Measurements from ENCODE around the gene NFIA. TPM values are rescaled to one million over a fixed set of nuclear protein-coding genes. Genes with fewer than 3 reads are reported as not detected.

NFIA gene
- total and polyA plus RNA-seq, 9 of the 15 experiments (the other 6 are each of a cell fraction or from before 2014, with no cell fraction given) = 5.3 to 24.9 (median 9.8) TPM

- TF ChIP-seq CHD4 (IDR thresholded peaks at IDR 0.05; ENCODE audit: insufficient read depth, insufficient replicate concordance, low read depth, low read length, poor library complexity, severe bottlenecking) = no peak
- TF ChIP-seq, protein P1, sequence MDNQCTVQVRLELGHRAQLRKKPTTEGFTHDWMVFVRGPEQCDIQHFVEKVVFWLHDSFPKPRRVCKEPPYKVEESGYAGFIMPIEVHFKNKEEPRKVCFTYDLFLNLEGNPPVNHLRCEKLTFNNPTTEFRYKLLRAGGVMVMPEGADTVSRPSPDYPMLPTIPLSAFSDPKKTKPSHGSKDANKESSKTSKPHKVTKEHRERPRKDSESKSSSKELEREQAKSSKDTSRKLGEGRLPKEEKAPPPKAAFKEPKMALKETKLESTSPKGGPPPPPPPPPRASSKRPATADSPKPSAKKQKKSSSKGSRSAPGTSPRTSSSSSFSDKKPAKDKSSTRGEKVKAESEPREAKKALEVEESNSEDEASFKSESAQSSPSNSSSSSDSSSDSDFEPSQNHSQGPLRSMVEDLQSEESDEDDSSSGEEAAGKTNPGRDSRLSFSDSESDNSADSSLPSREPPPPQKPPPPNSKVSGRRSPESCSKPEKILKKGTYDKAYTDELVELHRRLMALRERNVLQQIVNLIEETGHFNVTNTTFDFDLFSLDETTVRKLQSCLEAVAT (IDR thresholded peaks at IDR 0.05) = peak; percentile 39 to 64; a peak in 1 of 4 replicates
- no peak for TF ChIP-seq MITF (IDR thresholded peaks at IDR 0.05)
- TF ChIP-seq ILK (tag; IDR thresholded peaks at IDR 0.05; ENCODE audit: borderline replicate concordance, low read depth) = no peak
- no peak for TF ChIP-seq CXXC5 (CRISPR knock-in tag; IDR thresholded peaks at IDR 0.05)
- TF ChIP-seq ZNF197 (CRISPR knock-in tag; IDR thresholded peaks at IDR 0.05; ENCODE audit: low read depth) = no peak
- no peak for TF ChIP-seq CHD1 (IDR thresholded peaks at IDR 0.05; ENCODE audit: low read length)
- TF ChIP-seq FOS (IDR thresholded peaks at IDR 0.05; ENCODE audit: extremely low read depth, insufficient read length) = no peak
- no peak for TF ChIP-seq POLR2A (conservative IDR thresholded peaks at IDR 0.05)
- TF ChIP-seq SRSF1 (IDR thresholded peaks at IDR 0.05; ENCODE audit: low read depth, low read length) = no peak
- TF ChIP-seq, protein P2, sequence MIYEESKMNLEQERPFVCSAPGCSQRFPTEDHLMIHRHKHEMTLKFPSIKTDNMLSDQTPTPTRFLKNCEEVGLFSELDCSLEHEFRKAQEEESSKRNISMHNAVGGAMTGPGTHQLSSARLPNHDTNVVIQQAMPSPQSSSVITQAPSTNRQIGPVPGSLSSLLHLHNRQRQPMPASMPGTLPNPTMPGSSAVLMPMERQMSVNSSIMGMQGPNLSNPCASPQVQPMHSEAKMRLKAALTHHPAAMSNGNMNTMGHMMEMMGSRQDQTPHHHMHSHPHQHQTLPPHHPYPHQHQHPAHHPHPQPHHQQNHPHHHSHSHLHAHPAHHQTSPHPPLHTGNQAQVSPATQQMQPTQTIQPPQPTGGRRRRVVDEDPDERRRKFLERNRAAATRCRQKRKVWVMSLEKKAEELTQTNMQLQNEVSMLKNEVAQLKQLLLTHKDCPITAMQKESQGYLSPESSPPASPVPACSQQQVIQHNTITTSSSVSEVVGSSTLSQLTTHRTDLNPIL (CRISPR knock-in tag; IDR thresholded peaks at IDR 0.05) = no peak
- no peak for TF ChIP-seq EP400 (IDR thresholded peaks at IDR 0.05)
- TF ChIP-seq SMC3 (conservative IDR thresholded peaks at IDR 0.05; ENCODE audit: insufficient read depth, low read depth, low read length) = no peak
- TF ChIP-seq ZNF184 (CRISPR knock-in tag; IDR thresholded peaks at IDR 0.05) = no peak
- no peak for TF ChIP-seq NR2F6 (CRISPR knock-in tag; IDR thresholded peaks at IDR 0.05)
- TF ChIP-seq, protein P3, sequence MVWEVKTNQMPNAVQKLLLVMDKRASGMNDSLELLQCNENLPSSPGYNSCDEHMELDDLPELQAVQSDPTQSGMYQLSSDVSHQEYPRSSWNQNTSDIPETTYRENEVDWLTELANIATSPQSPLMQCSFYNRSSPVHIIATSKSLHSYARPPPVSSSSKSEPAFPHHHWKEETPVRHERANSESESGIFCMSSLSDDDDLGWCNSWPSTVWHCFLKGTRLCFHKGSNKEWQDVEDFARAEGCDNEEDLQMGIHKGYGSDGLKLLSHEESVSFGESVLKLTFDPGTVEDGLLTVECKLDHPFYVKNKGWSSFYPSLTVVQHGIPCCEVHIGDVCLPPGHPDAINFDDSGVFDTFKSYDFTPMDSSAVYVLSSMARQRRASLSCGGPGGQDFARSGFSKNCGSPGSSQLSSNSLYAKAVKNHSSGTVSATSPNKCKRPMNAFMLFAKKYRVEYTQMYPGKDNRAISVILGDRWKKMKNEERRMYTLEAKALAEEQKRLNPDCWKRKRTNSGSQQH (CRISPR knock-in tag; IDR thresholded peaks at IDR 0.05) = 0 out of 2 replicates have a peak, but pooled peaks have one; percentile 46
- no peak for TF ChIP-seq PHF21A (IDR thresholded peaks at IDR 0.05; ENCODE audit: borderline replicate concordance, low read depth)
- no peak for TF ChIP-seq POLR2AphosphoS2 (IDR thresholded peaks at IDR 0.05; ENCODE audit: low read length)
- TF ChIP-seq UBTF (IDR thresholded peaks at IDR 0.05; ENCODE audit: borderline replicate concordance in 1 of 2, low read depth in 2 of 2, low read length in 2 of 2) = no peak
Observed at GRCh38 chr1:61071205-61072130, 10.9 kb upstream of the NFIA start (continued).
